ENCODE results near the gene ATP6V1F. TPM values are rescaled to one million over a fixed set of nuclear protein-coding genes. Genes with fewer than 3 reads are reported as not detected.

Gene ATP6V1F
- total RNA-seq, 1 experiment from 2014 or later = 115 TPM

- H2BK15ac ChIP-seq (ENCODE audit: low read depth, low read length) = no peak overlapping the region
- no peak overlapping the region for H2BK12ac ChIP-seq (ENCODE audit: insufficient read length, low read depth, low read length)
- H3K9me3 ChIP-seq (ENCODE audit: control insufficient read depth, low read depth, low read length) = no peaks in the 10 kb centered on the region
- Mint-ChIP-seq H3K36me3 (ENCODE audit: insufficient read depth in 1 of 3, low read depth in 3 of 3) (peaks cover 18 to 19% (median 19%) of the 10 kb centered on the region in 3 experiments), H3K4me1 (peaks cover 3% of the 10 kb centered on the region in 2 experiments; a peak in 3 of 4 replicates), H3K27ac (no peak overlapping the region), H3K9me3 (peaks cover 3 to 9% of the 10 kb centered on the region in 2 experiments), H3K4me3 (no peak overlapping the region), H3K27me3 (ENCODE audit: low read depth) (no peaks in the 10 kb centered on the region)
- H3K23me2 ChIP-seq (ENCODE audit: insufficient read length, low read depth, low read length, poor library complexity, severe bottlenecking) = no peaks in the 10 kb centered on the region
- WGBS (ENCODE audit: extremely low coverage, insufficient read length, low lambda C conversion rate) = no CpG with 5 or more reads among the region's 1 CpG
- H3K4me1 ChIP-seq (ENCODE audit: insufficient read depth, low read length) = no peaks in the 10 kb centered on the region
- no peak overlapping the region for H3K27ac ChIP-seq (ENCODE audit: insufficient read length, low read depth, low read length)
- H4K5ac ChIP-seq (ENCODE audit: insufficient read length, low read depth, low read length) = no peak overlapping the region
- no peak overlapping the region for H3K56ac ChIP-seq (ENCODE audit: insufficient read length, low read depth, low read length)
- H2AK5ac ChIP-seq (ENCODE audit: insufficient read length, low read length) = no peak overlapping the region
- no peak overlapping the region for H3T11ph ChIP-seq (ENCODE audit: low read length)
- no peak overlapping the region for H4K8ac ChIP-seq (replicated peaks; ENCODE audit: insufficient read length, low read depth, low read length)
- no peaks in the 10 kb centered on the region for H3K79me2 ChIP-seq (ENCODE audit: insufficient read depth, low read length)
- no peaks in the 10 kb centered on the region for H3K79me1 ChIP-seq (ENCODE audit: insufficient read depth, low read depth, low read length, poor library complexity, severe bottlenecking)
- no peak overlapping the region for H2BK5ac ChIP-seq (ENCODE audit: insufficient read length, low read length)
- no peak for DNase-seq
- H2AFZ ChIP-seq (ENCODE audit: low read length) = no peak overlapping the region
- H3K9ac ChIP-seq (ENCODE audit: extremely low read depth, insufficient read length, low read length) = no peak overlapping the region
- no peak overlapping the region for H2BK20ac ChIP-seq (ENCODE audit: low read depth, low read length, poor library complexity, severe bottlenecking)
- H3K4ac ChIP-seq (ENCODE audit: low read depth, low read length) = no peak overlapping the region
- no peak overlapping the region for H3K23ac ChIP-seq (ENCODE audit: insufficient read length, low read depth, low read length)
- H3K27me3 ChIP-seq (ENCODE audit: insufficient read depth, low read length) = no peaks in the 10 kb centered on the region
- no peak overlapping the region for H2BK120ac ChIP-seq (ENCODE audit: low read depth, low read length, poor library complexity, severe bottlenecking)
- TF ChIP-seq CTCF (conservative IDR thresholded peaks at IDR 0.05) = no peak
- H3K14ac ChIP-seq (ENCODE audit: insufficient read depth, low read length) = no peak overlapping the region
- no peak overlapping the region for H3K18ac ChIP-seq (ENCODE audit: insufficient read length, low read depth, low read length)
- no peak overlapping the region for H4K91ac ChIP-seq (ENCODE audit: insufficient read length, low read depth, low read length)
- no peaks in the 10 kb centered on the region for H4K20me1 ChIP-seq (ENCODE audit: control insufficient read depth, insufficient read depth, insufficient read length)
- H3K4me2 ChIP-seq (ENCODE audit: insufficient read depth, insufficient read length, low read length) = no peak overlapping the region
These were observed 37.6 kb downstream of the ATP6V1F start for GRCh38 chr7:128900237-128900636.

Data from H9 (cell line).